Progenitor cell of endocrine pancreas (in vitro differentiated cells): ENCODE data around the gene SCART1. TPM values are rescaled to one million over a fixed set of nuclear protein-coding genes. Genes with fewer than 3 reads are reported as not detected.

Experiments
- DNase-seq: peaks from one replicate; pipeline ENCODE4 v3.0.0; 2021; ENCODE audit warnings: low spot score; ENCODE audit not compliant: unreplicated experiment
- H3K27ac Mint-ChIP-seq: 2 replicates; pipeline ENCODE4 v1.8.0; 2021; ENCODE audit warnings: mild to moderate bottlenecking, moderate library complexity, mixed read lengths
- H3K27me3 Mint-ChIP-seq: 2 replicates; pipeline ENCODE4 v1.8.0; 2021; ENCODE audit warnings: mixed read lengths
- H3K36me3 Mint-ChIP-seq: 2 replicates; pipeline ENCODE4 v1.8.0; 2022; ENCODE audit warnings: mixed read lengths; ENCODE audit not compliant: insufficient read depth
- H3K4me1 Mint-ChIP-seq: 2 replicates; pipeline ENCODE4 v1.8.0; 2021; ENCODE audit warnings: low read depth, mixed read lengths
- H3K4me3 Mint-ChIP-seq: 2 replicates; pipeline ENCODE4 v1.8.0; 2021; ENCODE audit warnings: low read depth, mild to moderate bottlenecking, moderate library complexity, mixed read lengths
- H3K9me3 Mint-ChIP-seq: 2 replicates; pipeline ENCODE4 v1.8.0; 2021; ENCODE audit warnings: low read depth, mixed read lengths
- CTCF ChIP-seq: fragments of 200-600 bp; sonication (generic); IDR thresholded peaks from one replicate; pipeline ENCODE4 v1.5.0; 2021; ENCODE audit warnings: antibody characterized with exemption, mild to moderate bottlenecking; ENCODE audit not compliant: unreplicated experiment
- total RNA-seq: library from RNA; stranded (reverse); gene quantifications from 2 replicates; pipeline ENCODE4 v1.2.1, GENCODE V29; 2021

SCART1 gene
- total RNA-seq, 1 donor from 2014 or later: 1.7 TPM

- H3K36me3 Mint-ChIP-seq: peaks cover 12% of the 10 kb centered on the region
- no peak overlapping the region for H3K27ac Mint-ChIP-seq
- no peak overlapping the region for H3K4me3 Mint-ChIP-seq
- H3K4me1 Mint-ChIP-seq: no peaks in the 10 kb centered on the region
- TF ChIP-seq CTCF: no peak
- no peaks in the 10 kb centered on the region for H3K27me3 Mint-ChIP-seq
- peaks cover 49% of the 10 kb centered on the region for H3K9me3 Mint-ChIP-seq
- DNase-seq: no peak
Observed at GRCh38 chr10:133445751-133446708, 7.7 kb upstream of the SCART1 start.

DNA sequence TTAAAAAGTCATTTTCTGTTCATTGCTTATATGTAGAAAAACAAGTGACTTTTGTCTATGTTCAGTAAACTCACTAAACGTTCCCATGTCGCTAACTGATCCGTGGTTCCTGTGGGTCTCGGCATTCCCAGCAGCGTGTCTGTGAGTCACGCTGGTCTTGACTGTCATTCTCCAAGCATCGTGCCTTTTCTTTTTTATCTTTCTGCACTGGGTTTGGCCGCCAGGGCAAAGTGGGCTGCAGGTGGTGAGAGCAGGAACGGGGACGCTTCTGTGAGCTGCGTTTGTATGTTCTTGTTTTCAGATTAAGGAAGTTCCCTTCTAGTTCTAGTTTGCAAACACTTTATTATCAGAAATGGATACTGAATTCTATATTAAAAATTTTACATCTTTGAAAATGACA, 6.8 kb upstream of the SCART1 start:
- Mint-ChIP-seq H3K4me1 (no peaks in the 10 kb centered on the region), H3K4me3 (no peak overlapping the region), H3K9me3 (peaks cover 54% of the 10 kb centered on the region), H3K27me3 (no peaks in the 10 kb centered on the region), H3K36me3 (peaks cover 12% of the 10 kb centered on the region), H3K27ac (no peak overlapping the region)
- no peak for DNase-seq
- no peak for TF ChIP-seq CTCF

- peaks cover 54% of the 10 kb centered on the region for H3K9me3 Mint-ChIP-seq
- DNase-seq: no peak
- H3K36me3 Mint-ChIP-seq: peaks cover 12% of the 10 kb centered on the region
- no peaks in the 10 kb centered on the region for H3K4me1 Mint-ChIP-seq
- TF ChIP-seq CTCF: no peak
- no peaks in the 10 kb centered on the region for H3K27me3 Mint-ChIP-seq
- H3K27ac Mint-ChIP-seq: no peak overlapping the region
- H3K4me3 Mint-ChIP-seq: no peak overlapping the region
Observed at GRCh38 chr10:133448120-133448519, 5.6 kb upstream of the SCART1 start.

GRCh38 chr10:133451346-133451745, 2.4 kb upstream of the SCART1 start:
- peaks cover 11% of the 10 kb centered on the region for H3K36me3 Mint-ChIP-seq
- no peak for TF ChIP-seq CTCF

DNA sequence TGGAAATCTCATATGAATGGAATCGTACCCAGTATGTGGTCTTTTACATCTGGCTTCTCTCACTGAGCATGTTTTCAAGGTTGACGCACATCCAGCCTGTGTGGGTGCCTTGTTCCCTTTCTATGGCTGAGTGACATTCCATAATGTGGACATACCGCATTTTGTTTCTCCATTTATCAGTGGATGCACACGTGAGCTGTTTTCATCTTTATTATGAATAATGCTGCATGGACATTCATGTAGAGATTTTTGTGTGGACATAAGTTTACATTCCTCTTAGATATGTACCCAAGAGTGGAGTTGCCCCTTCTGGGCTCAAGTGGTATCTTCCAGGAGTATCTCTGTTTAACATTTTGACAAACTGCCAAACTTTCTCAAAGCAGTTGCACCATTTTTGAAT, 1.3 kb upstream of the SCART1 start:
- Mint-ChIP-seq H3K4me1 (no peaks in the 10 kb centered on the region), H3K27me3 (no peaks in the 10 kb centered on the region), H3K36me3 (peaks cover 7% of the 10 kb centered on the region), H3K27ac (no peak overlapping the region), H3K9me3 (peaks cover 47% of the 10 kb centered on the region), H3K4me3 (no peak overlapping the region)
- no peak for DNase-seq
- TF ChIP-seq CTCF: no peak

More at GRCh38 chr10:133451346-133451745, 2.4 kb upstream of the SCART1 start:
- Mint-ChIP-seq H3K9me3 (peaks cover 51% of the 10 kb centered on the region), H3K27me3 (no peaks in the 10 kb centered on the region), H3K4me1 (no peaks in the 10 kb centered on the region), H3K27ac (no peak overlapping the region), H3K4me3 (no peak overlapping the region)
- DNase-seq: no peak
